Measurements from ENCODE around the gene CARS2.

DNA sequence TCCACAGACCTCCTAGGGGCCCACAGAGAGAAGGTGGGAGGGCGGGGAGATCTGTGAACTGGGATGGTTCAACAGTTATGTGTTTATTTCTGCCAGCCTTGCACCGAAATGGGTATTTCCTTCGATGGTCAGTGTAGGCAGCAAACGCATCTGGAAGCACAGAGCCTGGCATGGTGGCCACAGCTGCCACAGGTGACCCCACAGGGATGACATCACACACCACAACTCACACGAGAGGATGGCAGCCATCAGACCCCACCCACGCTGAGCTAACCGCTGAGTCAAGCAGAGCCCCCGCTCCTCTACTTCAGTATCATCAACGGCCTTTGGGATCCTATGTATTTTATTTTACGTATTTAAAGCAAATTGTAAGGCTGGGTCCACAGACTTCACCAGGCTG is 53.2 kb downstream of the CARS2 start:
- no peak for TF ChIP-seq GATA2 (IDR thresholded peaks at IDR 0.05; ENCODE audit: low read depth, low read length)
- TF ChIP-seq GATA3 (IDR thresholded peaks at IDR 0.05; ENCODE audit: low read depth, low read length): no peak
